Left hindlimb (tissue), 1 donor: ENCODE results near the gene ACIN1.
A peak's percentile ranks its signal among the peaks of the same experiment; 100 is the strongest.
"Not testable (repeated sequence)": the region's sequence is repeated elsewhere in the genome, so short reads cannot be mapped to it uniquely, and the experiment has no call there.

Experiments
- DNase-seq: peaks from one replicate; pipeline ENCODE4 v3.0.0-alpha.2; 2018

The ACIN1 gene

GRCh38 chr14:23124337-23124954, 29.5 kb upstream of the ACIN1 start:
- no peak for DNase-seq

GRCh38 chr14:23123419-23123818, 28.5 kb upstream of the ACIN1 start:
- DNase-seq: no peak

GRCh38 chr14:23122086-23122485, 27.1 kb upstream of the ACIN1 start:
- DNase-seq: no peak

GRCh38 chr14:23121361-23121771, 26.4 kb upstream of the ACIN1 start:
- peak; percentile 54 for DNase-seq

- peak; percentile 90 for DNase-seq
These were observed 25.8 kb upstream of the ACIN1 start for GRCh38 chr14:23120541-23121251.

GRCh38 chr14:23119363-23120327, 24.7 kb upstream of the ACIN1 start:
- no peak for DNase-seq

GRCh38 chr14:23118506-23119362, 23.8 kb upstream of the ACIN1 start, which contains the start of gene CEBPE:
Gene CEBPE, minus strand, starts transcription at chr14:23119255. Its CDS starts 164 bp downstream, at chr14:23119091.
- DNase-seq: no peak

- no peak for DNase-seq
These were observed 22.6 kb upstream of the ACIN1 start for GRCh38 chr14:23117371-23118020.

GRCh38 chr14:23115918-23116317, 21.0 kb upstream of the ACIN1 start:
- no peak for DNase-seq

- DNase-seq: no peak
These were observed 20.2 kb upstream of the ACIN1 start for GRCh38 chr14:23115039-23115731.

- no peak for DNase-seq
These were observed 19.7 kb upstream of the ACIN1 start for GRCh38 chr14:23114669-23115038.

- no peak for DNase-seq
These were observed 19.2 kb upstream of the ACIN1 start for GRCh38 chr14:23114120-23114458.

GRCh38 chr14:23113431-23114119, 18.6 kb upstream of the ACIN1 start:
- no peak for DNase-seq

- no peak for DNase-seq
These were observed 17.6 kb upstream of the ACIN1 start for GRCh38 chr14:23112359-23113178.

- DNase-seq: no peak
These were observed 15.8 kb upstream of the ACIN1 start for GRCh38 chr14:23110579-23111365.

- DNase-seq: no peak
These were observed 14.8 kb upstream of the ACIN1 start for GRCh38 chr14:23109769-23110168.

GRCh38 chr14:23108169-23108568, 13.2 kb upstream of the ACIN1 start:
- DNase-seq: not testable (repeated sequence)

GRCh38 chr14:23107620-23108019, 12.7 kb upstream of the ACIN1 start:
- DNase-seq: not testable (repeated sequence)

GRCh38 chr14:23106747-23107045, 11.8 kb upstream of the ACIN1 start:
- DNase-seq: no peak
